ENCODE data around the gene ZFAND3.

Gene ZFAND3

GRCh38 chr6:37819177-37819801 is at the start of gene ZFAND3:
ZFAND3 (plus strand) TSS chr6:37819727; CDS start chr6:37819946, 219 bp downstream.
- DNase-seq (ENCODE audit: low spot score), result peak; percentile 94

- no peak for DNase-seq (ENCODE audit: low spot score)
Observed at GRCh38 chr6:37774028-37774680, 45.4 kb upstream of the ZFAND3 start.

- no peak for DNase-seq (ENCODE audit: low spot score)
Observed at GRCh38 chr6:37776566-37776965, 43.0 kb upstream of the ZFAND3 start.

GRCh38 chr6:37777272-37777834 is 42.2 kb upstream of the ZFAND3 start:
- no peak for DNase-seq (ENCODE audit: low spot score)

GRCh38 chr6:37779111-37779800 is 40.3 kb upstream of the ZFAND3 start:
- DNase-seq (ENCODE audit: low spot score), result no peak

- no peak for DNase-seq (ENCODE audit: low spot score)
Observed at GRCh38 chr6:37779902-37780628, 39.5 kb upstream of the ZFAND3 start.

GRCh38 chr6:37781788-37782187 is 37.7 kb upstream of the ZFAND3 start:
- no peak for DNase-seq (ENCODE audit: low spot score)

- DNase-seq (ENCODE audit: low spot score), result no peak
Observed at GRCh38 chr6:37783025-37783855, 36.3 kb upstream of the ZFAND3 start.

GRCh38 chr6:37783856-37784584 is 35.5 kb upstream of the ZFAND3 start:
- DNase-seq (ENCODE audit: low spot score), result no peak

- DNase-seq (ENCODE audit: low spot score), result no peak
Observed at GRCh38 chr6:37784585-37784967, 35.0 kb upstream of the ZFAND3 start.

- no peak for DNase-seq (ENCODE audit: low spot score)
Observed at GRCh38 chr6:37785002-37785662, 34.4 kb upstream of the ZFAND3 start.

GRCh38 chr6:37785663-37786270 is 33.8 kb upstream of the ZFAND3 start:
- DNase-seq (ENCODE audit: low spot score), result no peak

GRCh38 chr6:37787216-37787615 is 32.3 kb upstream of the ZFAND3 start:
- no peak for DNase-seq (ENCODE audit: low spot score)

- DNase-seq (ENCODE audit: low spot score), result no peak
Observed at GRCh38 chr6:37788259-37788658, 31.3 kb upstream of the ZFAND3 start.

GRCh38 chr6:37791156-37791919 is 28.2 kb upstream of the ZFAND3 start:
- DNase-seq (ENCODE audit: low spot score), result peak; percentile 92

- no peak for DNase-seq (ENCODE audit: low spot score)
Observed at GRCh38 chr6:37792457-37793033, 27.0 kb upstream of the ZFAND3 start.

GRCh38 chr6:37793067-37793466 is 26.5 kb upstream of the ZFAND3 start:
- DNase-seq (ENCODE audit: low spot score), result no peak

GRCh38 chr6:37794825-37795224 is 24.7 kb upstream of the ZFAND3 start:
- DNase-seq (ENCODE audit: low spot score), result no peak
